ENCODE results near the gene MIA2. TPM values are rescaled to one million over a fixed set of nuclear protein-coding genes. Genes with fewer than 3 reads are reported as not detected.
"Not testable (repeated sequence)": the region's sequence is repeated elsewhere in the genome, so short reads cannot be mapped to it uniquely, and the experiment has no call there.

Gene MIA2
- total RNA-seq, 1 donor from 2014 or later = 31.2 TPM

DNA sequence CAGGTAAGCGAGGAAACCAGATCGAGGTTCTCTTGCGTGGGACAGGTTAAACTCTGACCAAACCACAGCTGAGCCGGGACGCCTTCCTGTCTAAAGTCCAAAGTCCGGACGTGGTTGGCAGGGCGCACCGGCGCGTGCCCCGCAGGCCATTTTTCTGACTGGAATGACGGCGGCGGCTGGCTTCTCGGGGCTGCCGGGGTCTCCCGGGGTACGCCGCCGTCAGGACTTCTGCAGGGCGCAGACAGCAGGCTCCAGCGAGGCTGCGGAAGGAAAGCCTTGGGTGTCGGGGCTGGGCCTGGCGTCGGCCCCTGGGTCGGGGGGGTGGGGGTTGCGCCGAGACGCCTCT, 32.8 kb downstream of the MIA2 start:
- intact Hi-C loops (cut with micrococcal nuclease) = no loop called here

DNA sequence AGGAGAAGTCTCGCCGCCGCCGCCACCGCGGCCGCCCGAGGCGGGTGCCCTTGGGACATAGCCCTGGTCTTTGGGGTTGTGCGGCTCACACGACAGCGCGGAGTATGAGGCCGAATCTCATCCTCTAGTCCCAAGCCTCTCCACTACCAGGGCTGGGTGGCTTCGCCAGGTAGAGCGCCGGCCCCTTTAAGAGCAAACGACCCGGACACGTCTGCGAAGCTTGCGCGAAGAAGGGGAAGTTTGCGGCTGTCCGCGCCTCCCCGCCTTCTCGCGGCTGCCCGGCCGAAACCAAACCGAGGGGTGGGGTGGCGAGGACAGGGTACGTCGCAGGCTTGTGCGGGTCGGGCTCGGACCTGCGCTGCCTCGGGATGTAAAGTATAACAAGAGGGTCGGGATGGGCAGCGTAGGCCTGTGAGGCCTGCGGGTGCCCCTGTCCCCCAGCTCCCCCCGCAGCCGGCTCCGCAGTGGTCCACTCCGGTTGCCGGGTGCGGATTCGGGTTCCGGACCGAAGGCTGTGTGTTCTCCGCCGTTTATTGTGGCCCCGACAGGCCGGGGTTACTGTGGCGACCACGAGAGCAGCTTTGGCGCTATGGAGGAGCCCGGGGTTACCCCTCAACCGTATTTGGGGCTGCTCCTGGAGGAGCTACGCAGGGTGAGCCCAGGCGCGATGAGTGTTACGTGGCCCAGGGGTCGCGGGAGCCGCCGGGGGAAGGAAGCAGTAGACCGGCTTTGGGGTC, 33.3 kb downstream of the MIA2 start:
- intact Hi-C loops (cut with micrococcal nuclease) = loop anchor here (1.0 kb wide), 6 partner anchors 38 to 165 kb away; partner anchors contain the start of genes FBXO33, GEMIN2, PNN and SEC23A

DNA sequence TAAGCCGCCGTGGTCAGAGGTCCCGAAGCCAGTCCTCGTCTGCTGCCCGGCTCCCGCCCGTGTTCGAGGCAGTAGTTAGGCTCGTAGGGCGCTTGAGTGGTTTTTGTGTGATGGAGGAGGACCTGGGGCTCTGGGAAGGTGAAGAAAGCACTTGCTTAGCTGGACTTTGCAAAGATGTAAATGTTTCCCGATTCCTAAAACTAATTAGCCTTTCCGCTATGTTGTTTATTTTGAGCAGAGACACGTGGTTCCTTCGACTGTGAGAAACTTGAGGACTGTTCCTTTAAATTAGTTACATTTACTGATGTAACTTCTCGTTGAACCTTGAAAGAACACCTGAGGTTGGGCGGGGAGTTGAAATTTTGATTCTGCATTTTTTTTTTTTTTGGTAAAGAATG, 33.9 kb downstream of the MIA2 start:
- intact Hi-C loops (cut with micrococcal nuclease) = loop anchor here (1.0 kb wide), 6 partner anchors 38 to 165 kb away; partner anchors contain the start of genes FBXO33, GEMIN2, PNN and SEC23A

DNA sequence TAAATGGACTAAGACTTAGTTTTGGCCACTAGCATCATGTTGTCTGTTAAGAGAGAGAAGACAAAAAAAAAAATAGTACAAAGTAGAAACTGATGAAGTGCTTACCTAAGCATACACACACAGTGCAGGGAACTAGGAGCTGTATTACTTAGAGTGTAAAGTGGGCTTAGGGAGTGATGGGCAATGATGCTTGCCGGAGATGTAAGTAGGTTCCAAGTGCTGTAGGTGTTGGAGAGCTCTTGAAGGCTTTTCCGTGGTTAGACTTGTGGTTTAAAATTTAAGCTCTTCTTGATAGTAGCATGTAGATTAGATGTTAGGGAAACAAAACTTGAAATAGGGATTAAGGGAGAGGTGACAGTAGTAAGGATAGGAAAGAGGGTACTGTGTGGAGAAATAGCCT, 34.7 kb downstream of the MIA2 start:
- intact Hi-C loops (cut with micrococcal nuclease) = no loop called here

DNA sequence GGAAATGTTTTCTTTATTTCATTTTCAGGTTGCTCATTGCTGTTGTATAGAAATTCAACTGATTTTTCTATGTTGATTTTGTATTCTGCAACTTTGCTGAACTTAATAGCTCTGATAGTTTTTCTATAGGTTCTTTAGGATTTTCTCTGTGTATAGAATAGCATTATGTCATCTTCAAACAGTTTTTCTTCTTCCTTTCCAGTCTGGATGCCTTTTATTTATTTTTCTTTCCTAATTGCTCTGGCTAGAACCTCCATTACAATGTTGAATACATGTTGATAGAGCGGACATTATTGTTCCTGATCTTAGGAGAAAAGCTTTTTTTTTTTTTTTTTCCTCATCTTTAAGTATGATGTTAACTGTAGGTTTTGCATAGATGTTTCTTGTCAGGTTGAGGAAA, 39.2 kb downstream of the MIA2 start:
- intact Hi-C loops (cut with micrococcal nuclease) = no loop called here

DNA sequence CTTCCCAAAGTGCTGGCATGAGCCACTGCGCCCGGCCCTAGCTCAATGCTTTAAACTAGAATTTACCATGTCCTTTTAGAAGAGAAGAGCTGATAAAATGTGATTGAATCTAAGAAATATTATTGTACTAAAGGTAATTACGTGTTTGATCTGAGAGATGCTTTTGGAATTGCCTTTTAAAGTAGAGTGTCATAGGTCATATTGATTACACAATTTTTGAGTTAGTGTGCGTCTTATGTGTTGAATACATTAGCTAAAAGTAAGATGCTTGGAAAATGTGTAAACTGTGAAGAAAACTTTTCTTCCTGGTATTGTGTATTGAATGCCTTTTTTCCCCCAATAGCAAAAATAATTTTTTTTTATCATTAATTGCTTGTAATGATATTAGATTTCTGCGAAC, 41.7 kb downstream of the MIA2 start:
- intact Hi-C loops (cut with micrococcal nuclease) = no loop called here

DNA sequence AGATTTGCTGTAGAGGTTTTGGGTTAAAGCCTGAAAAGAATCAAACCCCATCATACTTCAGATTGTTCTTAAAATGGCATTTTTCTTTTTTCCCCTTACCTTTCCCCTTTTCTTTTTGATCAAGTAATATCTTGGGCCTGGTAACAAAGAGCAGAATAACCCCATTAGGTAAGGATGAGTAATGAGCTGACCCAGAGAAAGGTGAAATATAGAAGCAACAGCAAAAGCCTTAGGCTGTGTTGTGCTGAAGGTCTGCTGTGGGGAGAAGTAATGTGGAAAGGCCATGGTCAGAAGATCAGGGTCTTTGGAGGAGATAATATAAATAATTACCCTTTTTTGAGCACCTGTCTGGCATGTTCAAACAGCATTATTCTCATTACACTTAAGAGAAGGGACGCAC, 42.3 kb downstream of the MIA2 start:
- intact Hi-C loops (cut with micrococcal nuclease) = no loop called here

DNA sequence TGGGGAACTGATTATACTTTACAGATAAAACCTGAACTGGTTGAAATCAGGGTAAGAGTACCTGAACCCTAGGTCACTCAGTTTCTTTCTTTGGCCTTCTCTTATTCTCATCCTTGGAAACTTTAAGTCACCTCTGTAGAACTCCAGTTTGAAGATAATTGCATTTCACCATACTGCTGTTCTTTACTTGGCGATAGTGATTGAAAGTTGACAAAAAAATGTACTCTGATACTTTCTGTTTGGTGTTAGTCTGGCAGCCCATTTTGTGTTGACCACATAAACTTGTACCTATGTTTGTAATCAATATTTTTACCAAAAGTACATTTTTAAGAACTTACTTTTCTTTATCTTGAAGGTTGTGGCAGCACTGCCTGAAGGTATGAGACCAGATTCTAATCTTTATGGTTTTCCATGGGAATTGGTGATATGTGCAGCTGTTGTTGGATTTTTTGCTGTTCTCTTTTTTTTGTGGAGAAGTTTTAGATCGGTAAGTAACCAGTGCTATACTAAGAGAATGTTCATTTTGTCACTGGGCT, 42.9 kb downstream of the MIA2 start:
- intact Hi-C loops (cut with micrococcal nuclease) = no loop called here

DNA sequence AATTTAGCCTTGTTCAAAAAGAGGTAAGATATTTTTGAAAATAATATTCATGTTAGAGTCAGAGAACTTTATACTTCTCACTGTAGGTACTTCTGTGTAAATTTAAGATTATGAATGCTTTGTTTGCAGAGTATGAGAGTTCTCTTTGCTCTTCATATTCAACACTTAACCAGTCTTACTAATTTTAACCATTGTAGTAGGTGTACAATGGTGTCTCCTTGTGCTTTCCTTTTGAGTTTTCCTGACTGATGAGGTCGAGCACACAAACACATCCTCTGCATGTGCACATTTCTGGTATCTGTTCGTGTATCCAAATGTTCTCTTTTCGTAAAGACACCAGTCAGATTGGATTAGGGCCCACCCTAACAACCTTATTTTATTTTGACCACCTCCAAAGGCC, 45.8 kb downstream of the MIA2 start:
- intact Hi-C loops (cut with micrococcal nuclease) = no loop called here

DNA sequence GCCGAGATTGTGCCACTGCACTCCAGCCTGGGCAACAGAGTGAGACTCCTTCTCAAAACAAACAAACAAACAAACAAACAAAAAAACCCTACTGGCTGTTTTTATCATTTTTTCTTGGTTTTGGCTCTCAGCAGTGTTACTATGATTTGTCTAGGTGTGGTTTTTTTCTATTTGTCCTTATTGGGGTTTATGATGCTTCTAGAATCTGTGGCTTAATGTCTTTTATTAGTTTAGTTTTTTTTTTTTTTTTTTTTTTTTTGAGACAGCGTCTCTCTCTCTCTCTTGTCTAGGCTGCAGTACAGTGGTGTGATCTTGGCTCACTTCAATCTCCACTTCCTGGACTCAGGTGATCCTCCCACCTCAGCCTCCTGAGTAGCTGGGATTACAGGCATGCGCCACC, 47.0 kb downstream of the MIA2 start:
- intact Hi-C loops (cut with micrococcal nuclease) = not testable (repeated sequence)

DNA sequence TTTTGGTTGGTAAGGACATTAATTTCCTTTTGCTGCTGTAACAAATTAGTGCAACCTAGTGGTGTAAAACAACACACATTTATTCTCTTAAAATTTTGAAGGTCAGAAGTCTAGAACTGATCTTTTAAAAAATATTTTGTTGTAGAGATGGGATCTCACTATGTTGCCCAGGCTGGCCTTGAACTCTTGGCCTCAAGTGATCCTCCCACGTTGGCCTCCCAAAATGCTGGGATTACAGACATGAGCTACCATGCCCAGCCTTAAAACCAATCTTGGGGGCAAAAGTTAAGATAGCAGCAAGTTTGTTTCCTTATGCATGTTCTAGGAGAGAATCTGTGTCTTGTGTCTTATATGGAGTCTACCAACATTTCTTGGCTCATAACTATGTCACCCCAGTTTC, 55.8 kb downstream of the MIA2 start:
- intact Hi-C loops (cut with micrococcal nuclease) = no loop called here

DNA sequence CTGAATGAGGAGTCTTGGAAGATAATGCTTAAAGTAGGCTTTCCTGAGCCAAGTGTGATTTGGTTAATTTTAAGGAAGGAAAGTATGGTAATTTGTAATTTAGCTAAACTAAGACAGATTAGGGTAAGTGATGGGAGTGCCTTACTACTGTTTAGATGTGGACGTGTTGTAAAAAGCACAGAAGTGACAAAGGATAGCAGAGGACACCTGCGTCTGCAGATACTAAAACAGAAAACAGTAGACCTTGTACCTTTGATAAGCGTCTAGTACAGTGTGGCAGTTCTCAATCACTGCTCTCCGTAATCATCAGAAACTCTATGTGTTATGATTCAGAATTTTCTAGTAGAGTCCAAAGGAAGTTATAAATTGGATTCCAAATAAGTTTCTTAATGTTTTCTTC, 58.0 kb downstream of the MIA2 start:
- intact Hi-C loops (cut with micrococcal nuclease) = no loop called here

DNA sequence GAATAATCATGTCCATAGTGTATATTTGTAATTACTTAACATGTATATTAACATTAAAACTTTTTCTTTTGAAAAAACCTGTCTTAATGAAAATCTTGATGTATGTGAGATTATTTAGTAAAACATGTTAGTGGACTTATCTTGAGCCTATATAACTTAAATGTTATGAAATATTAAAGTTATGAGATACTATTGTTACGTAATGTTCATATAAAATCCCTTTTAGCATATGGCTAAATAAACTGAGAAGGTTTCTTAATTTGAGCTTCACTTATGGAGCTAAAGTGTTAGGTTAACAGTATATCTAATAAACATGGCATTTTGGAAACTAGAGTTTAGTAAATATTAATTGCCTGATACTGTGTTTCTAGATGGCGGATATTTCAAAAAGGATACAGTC, 59.9 kb downstream of the MIA2 start:
- intact Hi-C loops (cut with micrococcal nuclease) = no loop called here

DNA sequence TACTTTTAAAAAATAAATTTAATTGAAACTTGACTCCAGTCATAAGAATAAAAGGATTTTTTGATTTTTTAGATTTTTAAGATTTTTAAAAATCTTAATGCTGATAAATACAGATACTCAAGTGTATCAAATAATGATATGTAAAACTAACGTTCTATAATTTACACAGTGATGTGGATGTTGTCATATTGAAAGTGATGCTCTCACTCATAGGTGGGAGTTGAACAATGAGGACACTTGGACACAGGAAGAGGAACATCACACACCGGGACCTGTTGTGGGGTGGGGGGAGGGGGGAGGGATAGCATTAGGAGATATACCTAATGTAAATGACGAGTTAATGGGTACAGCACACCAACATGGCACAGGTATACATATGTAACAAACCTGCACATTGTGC, 66.7 kb downstream of the MIA2 start:
- intact Hi-C loops (cut with micrococcal nuclease) = not testable (repeated sequence)

DNA sequence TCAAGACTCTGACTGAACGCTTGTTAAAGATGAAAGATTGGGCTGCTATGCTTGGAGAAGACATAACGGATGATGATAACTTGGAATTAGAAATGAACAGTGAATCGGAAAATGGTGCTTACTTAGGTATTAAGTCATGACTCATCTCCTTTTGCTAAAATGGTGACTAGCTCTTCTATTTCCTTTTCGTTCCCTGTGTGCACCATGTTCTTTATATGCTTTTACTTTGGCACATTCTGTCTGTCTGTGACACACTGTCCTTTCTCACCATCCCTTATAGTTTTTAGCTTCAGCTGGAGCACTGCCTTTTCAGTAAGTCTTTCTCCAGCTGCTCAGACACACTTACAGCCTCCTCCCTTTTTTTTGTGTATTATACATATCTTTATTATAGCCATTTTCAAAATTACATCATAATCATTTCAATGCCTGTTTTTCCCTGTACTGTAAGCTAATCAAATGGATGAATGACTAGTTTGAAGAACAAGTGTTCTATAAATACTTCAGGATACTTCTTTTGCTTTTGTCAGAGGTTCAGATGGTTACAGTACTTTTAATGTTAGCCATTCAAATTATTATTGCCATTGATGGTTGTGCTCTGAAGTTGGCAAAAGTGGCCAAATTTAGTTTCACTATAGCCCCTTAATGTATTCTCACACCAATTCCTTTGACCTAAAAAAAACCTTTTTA, 68.6 kb downstream of the MIA2 start:
- intact Hi-C loops (cut with micrococcal nuclease) = no loop called here

DNA sequence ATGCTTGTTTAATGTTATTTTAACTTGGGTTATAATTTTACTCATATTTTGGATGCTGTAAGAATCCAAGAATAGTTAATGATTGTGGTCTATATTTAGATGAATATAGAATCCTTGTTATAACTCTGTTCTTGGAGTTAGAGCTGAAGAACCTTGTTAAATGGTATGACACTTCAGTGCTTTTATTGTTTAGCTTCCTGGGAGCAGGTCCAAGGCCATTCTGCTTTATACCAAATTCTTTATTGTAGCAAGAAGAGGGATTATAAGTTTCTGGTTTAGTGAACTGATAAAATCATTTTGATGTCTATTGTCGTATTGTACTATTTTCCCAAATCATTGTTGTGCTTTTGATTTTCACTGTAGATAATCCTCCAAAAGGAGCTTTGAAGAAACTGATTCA, 69.4 kb downstream of the MIA2 start:
- intact Hi-C loops (cut with micrococcal nuclease) = no loop called here

DNA sequence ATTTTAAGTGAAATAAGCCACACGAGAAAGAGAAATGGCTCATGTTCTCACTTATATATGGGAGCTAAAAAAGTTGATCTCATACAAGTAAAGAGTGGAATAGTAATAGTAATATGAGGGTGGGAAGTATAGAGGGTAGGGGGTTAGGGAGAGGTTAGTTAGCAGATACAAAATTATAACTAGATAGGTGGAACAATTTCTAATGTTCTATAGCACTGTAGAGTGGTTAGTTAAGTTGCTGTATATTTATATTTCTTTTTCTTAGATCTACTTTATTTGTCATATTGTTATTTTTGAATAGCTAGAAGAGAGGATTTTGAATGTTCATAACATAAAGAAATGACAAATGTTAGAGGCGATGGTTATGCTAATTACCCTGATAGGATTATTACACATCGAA, 74.1 kb downstream of the MIA2 start:
- intact Hi-C loops (cut with micrococcal nuclease) = no loop called here

DNA sequence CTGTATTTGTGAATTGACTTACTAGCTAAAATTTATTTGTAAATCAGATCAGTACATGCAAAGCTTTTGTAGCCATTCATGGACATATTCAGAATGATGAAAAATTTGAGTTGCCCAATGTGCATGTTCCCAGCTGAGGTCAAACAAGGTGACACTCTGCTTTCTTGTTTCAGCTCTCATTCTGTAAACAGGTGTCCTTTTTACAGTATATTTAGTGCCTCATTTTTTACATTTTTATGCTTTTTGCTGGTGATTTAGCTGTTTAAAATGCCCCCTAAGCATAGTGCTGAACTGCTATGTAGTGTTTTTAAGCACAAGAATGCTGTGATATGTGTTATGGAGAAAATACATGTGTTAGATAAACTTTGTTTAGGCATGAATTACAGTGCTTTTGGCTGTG, 76.3 kb downstream of the MIA2 start:
- intact Hi-C loops (cut with micrococcal nuclease) = no loop called here

DNA sequence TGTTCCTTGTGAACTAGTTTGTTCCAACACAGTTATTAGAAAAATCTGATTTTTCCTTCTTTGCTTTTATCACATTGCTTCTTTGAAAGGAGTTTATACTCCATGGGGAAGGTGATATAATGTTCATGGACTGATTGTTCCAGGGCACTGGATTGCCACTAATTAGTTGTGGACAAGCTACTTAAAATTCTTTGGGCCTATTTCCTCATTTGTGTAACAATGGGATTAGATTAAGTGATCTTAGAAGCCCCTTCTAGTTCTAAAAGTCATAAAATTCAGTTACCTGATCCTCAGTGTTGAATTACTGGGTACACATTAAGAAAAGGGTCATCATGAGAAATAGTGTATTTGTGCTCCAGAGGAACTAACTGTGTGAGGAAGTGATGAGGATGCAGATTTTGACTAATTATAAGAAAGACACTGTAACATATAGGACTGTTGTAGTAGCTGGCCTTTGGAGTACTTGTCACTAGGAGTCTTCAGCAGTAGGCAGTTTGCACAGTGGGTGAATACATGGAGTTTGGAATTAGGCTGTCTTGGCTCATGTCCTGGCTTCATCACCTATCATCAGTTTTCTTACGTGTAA, 82.2 kb downstream of the MIA2 start:
- intact Hi-C loops (cut with micrococcal nuclease) = no loop called here

DNA sequence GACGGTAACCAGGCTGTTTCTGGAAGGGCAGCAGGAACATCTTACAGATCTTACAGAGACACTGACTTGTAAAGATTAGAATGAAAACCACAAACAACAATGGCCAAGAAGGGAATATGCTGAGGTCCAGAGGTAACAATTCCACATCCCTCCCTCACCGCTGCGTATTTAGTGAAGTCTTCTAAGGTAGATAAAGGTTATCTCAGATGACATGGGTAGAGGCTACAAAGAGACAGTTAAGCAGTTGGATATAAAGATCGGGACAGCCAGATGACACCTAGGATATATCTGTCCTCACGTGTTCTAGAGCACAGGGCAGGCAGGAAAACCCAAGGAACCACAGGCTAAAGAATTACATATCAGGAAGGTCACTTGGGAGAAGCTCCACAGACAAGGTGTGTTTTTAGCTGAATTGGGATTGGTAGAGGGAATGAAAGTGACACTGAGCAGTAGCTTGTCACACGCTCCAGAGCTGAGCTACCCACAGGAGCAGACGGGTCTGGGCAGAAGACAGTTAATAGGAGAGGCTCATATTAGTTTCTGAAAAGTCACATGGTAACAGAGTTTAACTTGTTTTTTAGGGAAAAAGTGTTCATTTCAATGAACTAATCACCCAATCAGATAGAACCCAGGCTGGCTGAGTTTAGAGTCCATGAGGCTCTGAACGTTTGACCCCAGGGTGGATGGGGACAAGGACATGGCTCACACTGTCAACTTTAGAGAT, 83.3 kb downstream of the MIA2 start:
- intact Hi-C loops (cut with micrococcal nuclease) = no loop called here

DNA sequence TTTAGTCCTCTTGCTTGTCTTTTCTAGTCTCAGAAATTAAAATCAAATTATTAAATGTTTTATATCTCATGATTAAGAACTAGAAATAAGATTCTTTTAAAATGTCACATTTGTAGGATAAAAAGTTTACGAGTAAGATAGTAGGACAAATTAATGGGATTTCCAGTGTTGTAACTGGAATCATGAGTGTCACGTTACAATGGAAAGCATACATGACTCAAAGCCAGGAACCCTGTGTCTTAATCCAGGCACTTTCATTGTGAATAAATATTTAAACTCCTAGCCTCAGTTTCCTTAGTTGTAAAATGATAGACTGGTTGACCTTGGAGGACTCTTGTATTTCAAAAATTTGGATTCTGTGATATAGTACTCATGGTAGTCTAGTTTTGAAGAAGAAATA, 84.9 kb downstream of the MIA2 start:
- intact Hi-C loops (cut with micrococcal nuclease) = no loop called here

DNA sequence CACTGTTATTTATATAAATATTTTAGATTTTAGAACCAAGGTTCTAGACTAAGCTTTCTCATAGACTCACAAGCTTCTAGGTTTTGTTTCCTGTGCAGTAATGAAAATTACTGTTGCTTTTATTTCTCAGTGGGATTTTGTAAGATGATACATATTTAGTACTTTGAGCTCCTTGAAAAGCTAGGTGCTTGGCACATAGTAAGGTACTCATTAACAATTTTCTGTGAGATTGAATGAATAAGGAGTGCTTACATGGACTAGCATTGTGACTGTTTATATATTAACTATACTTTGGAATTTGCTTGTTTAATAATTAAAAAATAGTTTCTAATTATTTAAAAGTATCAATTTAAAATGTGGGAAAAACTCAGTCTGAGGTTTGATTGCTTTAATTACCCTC, 85.7 kb downstream of the MIA2 start:
- intact Hi-C loops (cut with micrococcal nuclease) = no loop called here

All from T-helper 1 cell treated with Interleukin-12 subunit alpha and Interleukin-12 subunit beta and Interleukin-4 antibody, amounts not matched to agents 30 ng/mL and 1 ng/mL, for 36 hours (primary cell).